HCT116 (cell line): ENCODE measurements around the gene PRKAR1A. TPM values are rescaled to one million over a fixed set of nuclear protein-coding genes. Genes with fewer than 3 reads are reported as not detected.

Experiments used
- CBX3 ChIP-seq: IDR thresholded peaks from 2 replicates; pipeline ENCODE4 v1.6.1; 2012; ENCODE audit warnings: low read depth
- CTCF ChIP-seq, 3 experiments: fragments of 200-600 bp in 1 of 3; sonication (generic) in 1 of 3; IDR thresholded peaks in 2 of 3; conservative IDR thresholded peaks in 1 of 3; 2 replicates each; pipeline ENCODE4 v1.5.1; 2012 to 2017; ENCODE audit warnings: low read depth in 2 of 3, low read length in 2 of 3, antibody characterized with exemption in 1 of 3, borderline replicate concordance in 1 of 3, control low read depth in 1 of 3, mild to moderate bottlenecking in 1 of 3, mixed read lengths in 1 of 3, mixed run types in 1 of 3, moderate library complexity in 1 of 3; ENCODE audit not compliant: insufficient read depth in 1 of 3
- ELF1 ChIP-seq: IDR thresholded peaks from 2 replicates; pipeline ENCODE4 v1.6.1; 2012; ENCODE audit warnings: low read depth, borderline replicate concordance
- POLR2A ChIP-seq: IDR thresholded peaks from 2 replicates; pipeline ENCODE4 v1.7.0; 2011; ENCODE audit warnings: borderline replicate concordance; ENCODE audit not compliant: insufficient read depth, insufficient read length; ENCODE audit errors: extremely low read depth
- POLR2AphosphoS5 ChIP-seq: IDR thresholded peaks from 2 replicates; pipeline ENCODE4 v1.6.1; 2011; ENCODE audit warnings: mild to moderate bottlenecking, low read depth, low read length, moderate library complexity
- REST ChIP-seq: IDR thresholded peaks from 2 replicates; pipeline ENCODE4 v1.6.1; 2012; ENCODE audit warnings: low read depth
- YY1 ChIP-seq: IDR thresholded peaks from 2 replicates; pipeline ENCODE4 v1.6.1; 2011; ENCODE audit warnings: low read length, low read depth, moderate library complexity, mild to moderate bottlenecking; ENCODE audit not compliant: insufficient replicate concordance; ENCODE audit errors: extremely low read depth
- ZFX ChIP-seq: fragments of 450-650 bp; IDR thresholded peaks from 2 replicates; pipeline ENCODE4 v1.6.1; 2017
- ZNF274 ChIP-seq: fragments of 200-500 bp; sonication (Bioruptor generic); IDR thresholded peaks from 2 replicates; pipeline ENCODE4 v1.6.1; 2014; ENCODE audit warnings: mild to moderate bottlenecking, low read depth, low read length, inconsistent platforms
- total RNA-seq: library from RNA; stranded (reverse); gene quantifications from one replicate; pipeline ENCODE4 v1.2.1, GENCODE V29; 2021; ENCODE audit not compliant: unreplicated experiment

PRKAR1A gene
- total RNA-seq, 1 experiment from 2014 or later = 295 TPM

GRCh38 chr17:68570526-68570925 is 58.3 kb downstream of the PRKAR1A start (continued):
- TF ChIP-seq REST (no peak), CBX3 (no peak), ZNF274 (no peak), ZFX (no peak), YY1 (no peak), POLR2AphosphoS5 (no peak), POLR2A (no peak), CTCF (IDR thresholded peaks at IDR 0.05 in 2 of 3, conservative IDR thresholded peaks at IDR 0.05 in 1 of 3; ENCODE audit: borderline replicate concordance in 1 of 3, insufficient read depth in 1 of 3, low read depth in 2 of 3, low read length in 2 of 3) (no peak), ELF1 (no peak)
